Measurements from ENCODE around the gene PRPF8. TPM values are rescaled to one million over a fixed set of nuclear protein-coding genes. Genes with fewer than 3 reads are reported as not detected.
"Not testable (repeated sequence)": the region's sequence is repeated elsewhere in the genome, so short reads cannot be mapped to it uniquely, and the experiment has no call there.

PRPF8 gene
- total and polyA plus RNA-seq, 8 donors = 33.6 to 252 (median 147) TPM

DNA sequence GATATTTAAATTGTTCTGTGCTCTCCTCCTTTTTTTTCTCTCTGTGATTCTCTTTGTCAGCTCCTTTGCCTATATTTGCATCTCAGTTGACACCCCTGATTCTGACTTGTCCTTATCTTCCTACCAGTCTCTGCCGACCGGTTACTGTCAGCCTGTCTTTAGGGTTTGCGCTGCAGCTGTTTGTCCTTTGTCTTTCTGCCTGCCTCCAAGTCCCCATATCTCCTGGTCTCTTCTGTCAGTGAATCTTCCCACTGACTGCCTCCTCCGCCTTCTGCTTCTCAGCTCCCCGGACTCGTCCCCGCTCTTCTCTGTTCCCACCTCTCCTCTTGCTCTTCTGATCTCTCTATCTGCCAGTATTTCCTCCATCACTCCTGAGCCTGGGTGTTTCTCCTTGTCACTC lies 20.3 kb upstream of the PRPF8 start:
- TF ChIP-seq, protein P1, sequence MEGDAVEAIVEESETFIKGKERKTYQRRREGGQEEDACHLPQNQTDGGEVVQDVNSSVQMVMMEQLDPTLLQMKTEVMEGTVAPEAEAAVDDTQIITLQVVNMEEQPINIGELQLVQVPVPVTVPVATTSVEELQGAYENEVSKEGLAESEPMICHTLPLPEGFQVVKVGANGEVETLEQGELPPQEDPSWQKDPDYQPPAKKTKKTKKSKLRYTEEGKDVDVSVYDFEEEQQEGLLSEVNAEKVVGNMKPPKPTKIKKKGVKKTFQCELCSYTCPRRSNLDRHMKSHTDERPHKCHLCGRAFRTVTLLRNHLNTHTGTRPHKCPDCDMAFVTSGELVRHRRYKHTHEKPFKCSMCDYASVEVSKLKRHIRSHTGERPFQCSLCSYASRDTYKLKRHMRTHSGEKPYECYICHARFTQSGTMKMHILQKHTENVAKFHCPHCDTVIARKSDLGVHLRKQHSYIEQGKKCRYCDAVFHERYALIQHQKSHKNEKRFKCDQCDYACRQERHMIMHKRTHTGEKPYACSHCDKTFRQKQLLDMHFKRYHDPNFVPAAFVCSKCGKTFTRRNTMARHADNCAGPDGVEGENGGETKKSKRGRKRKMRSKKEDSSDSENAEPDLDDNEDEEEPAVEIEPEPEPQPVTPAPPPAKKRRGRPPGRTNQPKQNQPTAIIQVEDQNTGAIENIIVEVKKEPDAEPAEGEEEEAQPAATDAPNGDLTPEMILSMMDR (IDR thresholded peaks at IDR 0.05) = no peak
- no peak for TF ChIP-seq POLR2AphosphoS5 (IDR thresholded peaks at IDR 0.05)
- TF ChIP-seq POLR2A (IDR thresholded peaks at IDR 0.05) = no peak
- no peak for TF ChIP-seq EP300 (IDR thresholded peaks at IDR 0.05)
- H3K27me3 ChIP-seq = no peaks in the 10 kb centered on the region
- H3K4me3 ChIP-seq = no peak overlapping the region
- H3K36me3 ChIP-seq = peaks cover 0 to 9% (median 4%) of the 10 kb centered on the region in 4 donors
- H3K9me3 ChIP-seq = no peaks in the 10 kb centered on the region
- H3K27ac ChIP-seq = no peak overlapping the region
- WGBS, 5 donors = 77 to 86% (median 79%) methylated on average over 7 of the region's 7 CpGs
- intact Hi-C loops (cut with DNase I; ENCODE audit: low total_unique reads) = no loop called here
- H3K4me1 ChIP-seq = peaks cover 5 to 16% (median 8%) of the 10 kb centered on the region in 4 donors
- no peak for DNase-seq

DNA sequence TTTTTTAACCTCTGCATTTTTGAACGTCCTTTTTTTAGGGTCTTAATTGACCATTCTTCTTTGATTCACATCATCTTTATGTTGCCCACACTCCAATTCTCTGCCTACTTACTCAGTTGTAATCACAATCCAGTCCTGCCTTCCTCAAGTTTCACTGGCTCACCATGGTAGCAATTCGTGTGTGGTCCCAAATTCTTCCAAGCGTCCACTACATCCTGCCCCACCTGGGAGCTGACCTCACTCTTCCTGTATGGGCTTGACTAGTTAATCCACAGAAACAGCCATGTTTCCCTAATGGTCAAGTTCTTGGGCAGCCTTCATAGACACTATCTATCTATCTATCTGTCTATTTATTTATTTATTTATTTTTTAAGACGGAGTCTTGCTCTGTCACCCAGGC lies 18.4 kb upstream of the PRPF8 start:
- Histone ChIP-seq H3K4me1 (no peaks in the 10 kb centered on the region), H3K4me3 (no peak overlapping the region), H3K9me3 (no peaks in the 10 kb centered on the region), H3K36me3 (peaks cover 0 to 9% (median 4%) of the 10 kb centered on the region in 4 donors), H3K27ac (no peak overlapping the region), H3K27me3 (no peaks in the 10 kb centered on the region)
- WGBS, 5 donors = 52 to 62% (median 58%) methylated on average over 4 of the region's 4 CpGs
- no peak for DNase-seq
- TF ChIP-seq, protein P1 (IDR thresholded peaks at IDR 0.05) = no peak
- TF ChIP-seq POLR2A (IDR thresholded peaks at IDR 0.05) = no peak
- no peak for TF ChIP-seq POLR2AphosphoS5 (IDR thresholded peaks at IDR 0.05)
- no peak for TF ChIP-seq EP300 (IDR thresholded peaks at IDR 0.05)
- intact Hi-C loops (cut with DNase I; ENCODE audit: low total_unique reads) = no loop called here

DNA sequence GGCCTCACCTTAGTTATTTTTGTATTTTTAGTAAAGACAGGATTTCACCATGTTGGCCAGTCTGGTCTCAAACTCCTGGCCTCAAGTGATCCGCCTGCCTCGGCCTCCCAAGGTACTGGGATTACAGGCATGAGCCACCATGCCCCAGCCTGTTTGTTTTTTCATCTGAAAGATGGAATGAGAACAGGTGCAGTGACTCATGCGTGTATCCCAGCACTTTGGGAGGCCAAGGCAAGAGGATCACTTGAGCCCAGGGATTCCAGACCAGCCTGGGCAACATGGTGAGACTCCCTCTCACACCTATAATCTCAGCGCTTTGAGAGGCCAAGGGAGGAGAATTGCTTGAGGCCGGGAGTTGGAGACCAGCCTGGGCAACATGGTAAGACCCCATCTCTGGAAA lies 15.2 kb upstream of the PRPF8 start:
- H3K9me3 ChIP-seq; intact Hi-C loops (cut with DNase I; ENCODE audit: low total_unique reads); H3K36me3 ChIP-seq; H3K27me3 ChIP-seq; DNase-seq; H3K4me3 ChIP-seq; H3K27ac ChIP-seq; H3K4me1 ChIP-seq: not testable (repeated sequence)
- 79 to 91% (median 87%) methylated on average over 5 of the region's 5 CpGs for WGBS, 5 donors

DNA sequence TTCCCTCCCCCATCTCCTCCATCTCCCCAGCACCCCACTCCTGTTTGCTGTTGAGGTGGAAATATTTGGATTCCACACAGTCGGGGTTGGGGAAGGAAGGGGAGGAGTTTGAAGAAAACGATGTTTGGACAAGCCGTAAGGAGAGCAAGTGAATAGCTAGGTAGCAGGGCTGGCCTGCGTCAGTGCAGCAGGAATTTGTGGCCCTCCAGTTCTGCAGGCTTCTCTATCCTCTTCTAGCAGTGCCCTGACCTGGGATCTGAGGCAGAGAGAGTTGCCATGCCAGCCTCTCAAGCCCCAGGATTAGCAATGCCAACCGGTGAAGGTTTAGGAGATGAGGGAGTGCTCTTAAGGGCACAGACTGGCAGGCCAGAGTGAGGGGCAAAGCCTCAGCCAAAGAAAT lies 13.0 kb upstream of the PRPF8 start:
- Histone ChIP-seq H3K4me3 (no peak overlapping the region), H3K4me1 (no peaks in the 10 kb centered on the region), H3K27ac (no peak overlapping the region), H3K36me3 (no peaks in the 10 kb centered on the region), H3K27me3 (no peaks in the 10 kb centered on the region), H3K9me3 (no peaks in the 10 kb centered on the region)
- TF ChIP-seq POLR2AphosphoS5 (IDR thresholded peaks at IDR 0.05) (no peak), EP300 (IDR thresholded peaks at IDR 0.05) (no peak), POLR2A (IDR thresholded peaks at IDR 0.05) (no peak)
- TF ChIP-seq, protein P1 (IDR thresholded peaks at IDR 0.05) = no peak
- WGBS, 5 donors = 25 to 36% (median 30%) methylated on average over 5 of the region's 5 CpGs
- DNase-seq = no peak
- intact Hi-C loops (cut with DNase I; ENCODE audit: low total_unique reads) = no loop called here

DNA sequence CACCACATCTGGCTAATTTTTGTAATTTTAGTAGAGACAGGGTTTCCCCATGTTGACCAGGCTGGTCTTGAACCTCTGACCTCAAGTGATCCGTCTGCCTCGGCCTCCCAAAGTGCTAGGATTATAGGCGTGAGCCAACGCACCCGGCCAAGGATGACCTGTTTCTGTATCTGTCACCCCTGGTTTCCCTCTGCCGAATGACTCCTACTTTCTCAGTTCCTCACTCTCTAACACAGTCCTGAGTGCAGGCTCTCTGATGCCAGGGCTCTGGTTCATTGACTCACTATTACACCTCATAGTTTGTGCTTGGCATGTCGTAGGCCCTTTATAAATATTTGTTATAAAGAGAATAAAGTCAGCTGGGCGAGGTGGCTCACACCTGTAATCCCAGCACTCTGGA lies 10.7 kb upstream of the PRPF8 start:
- 83 to 87% (median 86%) methylated on average over 8 of the region's 8 CpGs for WGBS, 5 donors
- Histone ChIP-seq H3K9me3 (no peaks in the 10 kb centered on the region), H3K4me1 (no peaks in the 10 kb centered on the region), H3K27ac (no peak overlapping the region), H3K27me3 (no peaks in the 10 kb centered on the region), H3K36me3 (no peaks in the 10 kb centered on the region), H3K4me3 (no peak overlapping the region)
- intact Hi-C loops (cut with DNase I; ENCODE audit: low total_unique reads) = no loop called here
- TF ChIP-seq EP300 (IDR thresholded peaks at IDR 0.05) = no peak
- TF ChIP-seq, protein P1 (IDR thresholded peaks at IDR 0.05) = no peak
- TF ChIP-seq POLR2A (IDR thresholded peaks at IDR 0.05) = no peak
- TF ChIP-seq POLR2AphosphoS5 (IDR thresholded peaks at IDR 0.05) = no peak
- no peak for DNase-seq
